Neural cell (in vitro differentiated cells): ENCODE results near the gene CCNJL.

ENCODE experiments used
- CTCF ChIP-seq: fragments of 450-650 bp; IDR thresholded peaks from 2 replicates; pipeline ENCODE4 v1.5.1; 2014; ENCODE audit warnings: antibody characterized with exemption, mild to moderate bottlenecking, moderate library complexity; ENCODE audit not compliant: poor library complexity, severe bottlenecking
- REST ChIP-seq: IDR thresholded peaks from 2 replicates; pipeline ENCODE4 v1.6.1; 2012; ENCODE audit warnings: borderline replicate concordance
- SMC3 ChIP-seq: fragments of 450-650 bp; conservative IDR thresholded peaks from 2 replicates; pipeline ENCODE4 v1.6.1; 2014; ENCODE audit warnings: antibody characterized with exemption, mild to moderate bottlenecking, moderate library complexity; ENCODE audit not compliant: poor library complexity

DNA sequence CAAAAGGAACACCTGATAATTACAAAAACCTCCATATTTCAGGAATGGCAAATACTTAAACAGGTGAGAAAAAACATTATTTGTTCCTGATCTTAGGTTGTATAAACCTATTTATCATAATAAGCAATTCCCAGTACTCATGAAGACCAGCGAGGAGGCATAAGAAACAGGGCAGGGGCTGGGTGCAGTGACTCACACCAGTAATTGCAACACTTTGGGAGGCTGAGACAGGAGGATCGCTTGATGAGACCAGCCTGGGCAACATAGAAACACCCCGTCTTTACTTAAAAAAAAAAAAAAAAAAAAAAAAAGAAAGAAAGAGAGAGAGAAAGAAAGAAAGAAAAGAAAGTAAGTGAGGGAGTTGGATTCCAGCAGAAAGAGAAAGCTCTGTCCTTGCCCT lies 21.6 kb downstream of the CCNJL start:
- no peak for TF ChIP-seq REST
- TF ChIP-seq CTCF: no peak
- no peak for TF ChIP-seq SMC3
